K562 (cell line): ENCODE results near the gene TNFAIP8L2. TPM values are rescaled to one million over a fixed set of nuclear protein-coding genes. Genes with fewer than 3 reads are reported as not detected.

Experiments used
- ATAC-seq: fragments of 200-7000 bp; cut with Tn5 transposase; 3 replicates; pipeline ENCODE4 v1.9.1; 2020; ENCODE audit warnings: moderate library complexity
- BruUV-seq: library from RNA; stranded (reverse); fragments of 400-500 nt; replicated peaks from 2 replicates; lab custom pipeline; 2021; lab: Mats Ljungman, UMichigan
- CTCF ChIA-PET: fragments of 300-600 bp; formaldehyde crosslinking; extraction: SDS; loops from one replicate; lab custom pipeline; 2021; ENCODE audit warnings: low intra/inter-chr PET ratio; lab: Yijun Ruan, JAX
- POLR2A ChIA-PET: fragments of 300-600, 350-650 bp; sonication (Branson Sonifier 250); formaldehyde crosslinking; extraction: SDS; loops from one replicate; lab custom pipeline; 2021; ENCODE audit warnings: antibody characterized with exemption, inconsistent platforms; lab: Yijun Ruan, JAX
- DNase-seq, 4 experiments: peaks; one replicate each; pipeline versions ENCODE4 v3.0.0 to v3.0.0-alpha.2; 2011 to 2018; ENCODE audit warnings: low spot score in 3 of 4, mixed read lengths in 3 of 4; ENCODE audit errors: extremely low read depth in 1 of 4
- FAIRE-seq: peaks from 2 replicates; lab custom pipeline; 2011; peaks lifted over from hg19 to GRCh38; lab: Jason Lieb, UNC
- H2AFZ ChIP-seq: 2 replicates; pipeline ENCODE4 v1.6.0; 2011; ENCODE audit warnings: low read depth, low read length, control low read depth, inconsistent platforms
- H3K27ac ChIP-seq: fragments of 200-600 bp; 3 replicates; pipeline ENCODE4 v1.8.0; 2011; ENCODE audit warnings: low read depth, mild to moderate bottlenecking, control low read depth, inconsistent platforms, low read length, moderate library complexity, mixed read lengths; ENCODE audit errors: extremely low read depth
- H3K27me3 ChIP-seq, 2 experiments: fragments of 300-600 bp in 1 of 2; 2 replicates in 1 of 2; 3 replicates in 1 of 2; pipeline versions ENCODE4 v1.6.0 to v1.8.0; 2011; ENCODE audit warnings: inconsistent platforms in 2 of 2, low read length in 2 of 2, mild to moderate bottlenecking in 1 of 2, mixed read lengths in 1 of 2, moderate library complexity in 1 of 2; ENCODE audit not compliant: control insufficient read depth in 2 of 2, insufficient read depth in 2 of 2
- H3K36me3 ChIP-seq: fragments of 300-600 bp; 3 replicates; pipeline ENCODE4 v1.8.0; 2011; ENCODE audit warnings: mild to moderate bottlenecking, low read length, inconsistent platforms; ENCODE audit not compliant: control insufficient read depth, insufficient read depth
- H3K4me1 ChIP-seq, 2 experiments: fragments of 200-600 bp in 1 of 2; replicated peaks in 1 of 2; 2 replicates in 1 of 2; 3 replicates in 1 of 2; pipeline versions ENCODE4 v1.5.1 to v1.8.0; 2011; ENCODE audit warnings: inconsistent platforms in 2 of 2, low read length in 2 of 2, mild to moderate bottlenecking in 1 of 2, mixed read lengths in 1 of 2, moderate library complexity in 1 of 2; ENCODE audit not compliant: control insufficient read depth in 2 of 2, insufficient read depth in 2 of 2
- H3K4me2 ChIP-seq: 2 replicates; pipeline ENCODE4 v1.6.1; 2011; ENCODE audit warnings: low read length, control low read depth, inconsistent platforms, mixed read lengths; ENCODE audit not compliant: insufficient read depth
- H3K4me3 ChIP-seq: fragments of 200-600 bp; sonication (generic), shearing (Covaris generic); 2 replicates; pipeline ENCODE4 v1.5.1; 2016; ENCODE audit warnings: control low read depth, inconsistent platforms
- H3K79me2 ChIP-seq: fragments of 200-600 bp; 3 replicates; pipeline ENCODE4 v1.8.0; 2011; ENCODE audit warnings: low read length, inconsistent platforms; ENCODE audit not compliant: control insufficient read depth, insufficient read depth
- H3K9ac ChIP-seq, 2 experiments: 2 replicates each; pipeline versions ENCODE4 v1.6.0 to v1.6.1; 2011; ENCODE audit warnings: low read depth in 2 of 2, low read length in 2 of 2, control low read depth in 1 of 2, inconsistent platforms in 1 of 2, mild to moderate bottlenecking in 1 of 2, mixed read lengths in 1 of 2; ENCODE audit not compliant: insufficient read depth in 1 of 2
- H3K9me1 ChIP-seq: one replicate; pipeline ENCODE4 v1.6.0; 2011; ENCODE audit warnings: inconsistent platforms, mild to moderate bottlenecking, low read length, moderate library complexity; ENCODE audit not compliant: control insufficient read depth, insufficient read depth
- H3K9me3 ChIP-seq: replicated peaks from 2 replicates; pipeline ENCODE4 v1.5.1; 2011; ENCODE audit warnings: low read depth, low read length, inconsistent platforms; ENCODE audit not compliant: control insufficient read depth, insufficient read depth
- H4K20me1 ChIP-seq: replicated peaks from 2 replicates; pipeline ENCODE4 v1.6.1; 2011; ENCODE audit warnings: low read length, inconsistent platforms, mixed read lengths; ENCODE audit not compliant: control insufficient read depth, insufficient read depth
- CHD1 ChIP-seq: fragments of 200-600 bp; sonication (generic); IDR thresholded peaks from one replicate; pipeline ENCODE4 v1.6.1; 2012; ENCODE audit warnings: mild to moderate bottlenecking, moderate library complexity, low read length, inconsistent platforms
- CHD2 ChIP-seq: IDR thresholded peaks from 2 replicates; pipeline ENCODE4 v1.6.1; 2011; ENCODE audit warnings: low read depth, low read length
- HEY1 ChIP-seq: fragments of 250-450 bp; sonication (Bioruptor Pico); IDR thresholded peaks from 2 replicates; pipeline ENCODE4 v1.5.0; 2020; ENCODE audit warnings: mild to moderate bottlenecking, moderate library complexity, borderline replicate concordance
- SIN3A ChIP-seq, 2 experiments: fragments of 150-350 bp in 1 of 2; IDR thresholded peaks; 2 replicates each; pipeline ENCODE4 v1.6.1; 2011 to 2016; ENCODE audit warnings: borderline replicate concordance in 2 of 2, low read depth in 2 of 2, low read length in 2 of 2, mild to moderate bottlenecking in 2 of 2, moderate library complexity in 2 of 2; ENCODE audit not compliant: control insufficient read depth in 1 of 2
- TEAD4 ChIP-seq, 2 experiments: sonication (generic) in 1 of 2; formaldehyde crosslinking in 1 of 2; IDR thresholded peaks; 2 replicates each; pipeline versions ENCODE4 v1.6.1 to v1.8.0; 2012 to 2022; ENCODE audit warnings: borderline replicate concordance in 1 of 2, inconsistent platforms in 1 of 2, low read length in 1 of 2, mild to moderate bottlenecking in 1 of 2, missing genetic modification reagents in 1 of 2
- ZNF263 ChIP-seq: sonication (generic); formaldehyde crosslinking; IDR thresholded peaks from 2 replicates; pipeline ENCODE4 v1.8.0; 2022; ENCODE audit warnings: mild to moderate bottlenecking, missing genetic modification reagents, borderline replicate concordance
- ZNF384 ChIP-seq: IDR thresholded peaks from 2 replicates; pipeline ENCODE4 v1.6.1; 2012; ENCODE audit warnings: low read depth, low read length, improper control_type of control experiment
- WGBS: fragments of 100-300 bp; shearing (Covaris generic); methylation state at CpG from one replicate; pipeline ENCODE4 v1.1.6; 2016; ENCODE audit warnings: low coverage, mixed read lengths; ENCODE audit not compliant: insufficient coverage; ENCODE audit errors: missing lambda C conversion rate; 5-methylcytosine and 5-hydroxymethylcytosine counted together
- in situ Hi-C: fragments of 300-500 bp; cut with MboI; formaldehyde crosslinking; loops from 4 replicates; pipeline ENCODE4 v1.15.0; 2018; ENCODE audit warnings: inconsistent platforms, mixed read lengths
- intact Hi-C: fragments of 100-400 bp; cut with micrococcal nuclease; formaldehyde crosslinking; loops from 2 replicates; pipeline ENCODE4 v1.14.2; 2022
- polyA plus RNA-seq, 8 experiments: library from polyadenylated mRNA; depleted of rRNA in 4 of 8; stranded (reverse) in 5 of 8; unstranded in 3 of 8; fragments of >200 nt; fragmentation: Nextera tagmentation in 2 of 8; fragmentation: Illumina TruSeq in 1 of 8; extraction: Ambion mirVana in 2 of 8; extraction: Trizol in 1 of 8; gene quantifications; 2 replicates each; pipeline versions ENCODE4 v1.2.1 to v1.2.3, GENCODE V29; 2011 to 2014; ENCODE audit warnings: inconsistent platforms in 1 of 8, missing spikeins in 1 of 8
- total RNA-seq, 7 experiments: library from RNA; depleted of rRNA in 6 of 7; stranded (reverse); fragments of >200 nt in 6 of 7; fragmentation: Illumina TruSeq in 2 of 7; extraction: Trizol in 2 of 7; gene quantifications; 2 replicates each; pipeline versions ENCODE4 v1.2.1 to v1.2.3, GENCODE V29; 2011 to 2021; ENCODE audit warnings: low replicate concordance in 1 of 7

Gene TNFAIP8L2
- total and polyA plus RNA-seq, 9 of the 15 experiments (the other 6 are each of a cell fraction or from before 2014, with no cell fraction given) = 0.05 to 1.7 (median 0.52) TPM

- Histone ChIP-seq H3K4me1 (peaks cover 10 to 16% of the 10 kb centered on the region in 2 experiments; a peak in 4 of 5 replicates), H3K9me3 (no peaks in the 10 kb centered on the region), H3K9ac (peak overlapping the region; percentile 87 to 92), H3K9me1 (no peaks in the 10 kb centered on the region), H3K4me3 (peak overlapping the region; percentile 64), H3K79me2 (peaks cover 31% of the 10 kb centered on the region), H3K27me3 (no peaks in the 10 kb centered on the region), H4K20me1 (no peaks in the 10 kb centered on the region), H3K27ac (peak overlapping the region; percentile 65), H3K36me3 (peaks cover 32% of the 10 kb centered on the region; the same call in 2 of the 3 replicates), H2AFZ (peak overlapping the region; percentile 94), H3K4me2 (peak overlapping the region; percentile 96)
- ChIA-PET CTCF (interaction anchor here (0.7 kb wide), 1 partner anchor 90 kb away, joined by 5 read pairs; no protein-coding TSS in a partner anchor), POLR2A (interaction anchor here (0.6 to 1.7 kb wide), 4 partner anchors 10 to 61 kb away, joined by 3 to 5 read pairs (median 4); partner anchors contain the start of genes TMOD4 and VPS72)
- BruUV-seq = no TSS peak
- FAIRE-seq (no peak), DNase-seq (no peak), ATAC-seq (peak; percentile 15)
- intact Hi-C loops (no loop called here), in situ Hi-C loops (no loop called here)
- TF ChIP-seq CHD1 (no peak), CHD2 (peak; percentile 50; the same call in 1 of the 2 replicates), ZNF384 (peak; percentile 83), HEY1 (CRISPR knock-in tag) (no peak), ZNF263 (peak; percentile 21; the same call in 1 of the 2 replicates), TEAD4 (IDR thresholded peaks at IDR 0.05; ENCODE audit: low read length) (no peak), TEAD4 (CRISPR knock-in tag; IDR thresholded peaks at IDR 0.05; ENCODE audit: borderline replicate concordance) (peak; percentile 25; the same call in 1 of the 2 replicates), SIN3A (IDR thresholded peaks at IDR 0.05; ENCODE audit: borderline replicate concordance in 2 of 2, control insufficient read depth in 1 of 2, low read depth in 2 of 2, low read length in 2 of 2) (peak in 1 of 2 experiments; percentile 1; a peak in 1 of 4 replicates)
- WGBS = 2% methylated on average over 14 of the region's 15 CpGs
These were observed 10.1 kb downstream of the TNFAIP8L2 start for GRCh38 chr1:151166505-151166956.
